H4 (cell line): Measurements from ENCODE around the gene RHOBTB1. TPM values are rescaled to one million over a fixed set of nuclear protein-coding genes. Genes with fewer than 3 reads are reported as not detected.
A peak's percentile ranks its signal among the peaks of the same experiment; 100 is the strongest.

Experiments
- DNase-seq: peaks from one replicate; pipeline ENCODE4 v3.0.0-alpha.2; 2015; ENCODE audit warnings: low spot score
- total RNA-seq: library from RNA; depleted of rRNA; stranded (reverse); fragments of >200 nt; shearing (Covaris generic); gene quantifications from 2 replicates; pipeline ENCODE4 v1.2.3, GENCODE V29; 2014; rRNA removed

Gene RHOBTB1
- total RNA-seq, 1 experiment from 2014 or later, result 41.1 TPM

GRCh38 chr10:60820093-60820754 lies 123.8 kb downstream of the RHOBTB1 start:
- DNase-seq, result peak; percentile 92

Other genes starting within 250 kb of the RHOBTB1 start
- 200 and 237 TPM in 2 replicates for gene CDK1, start 165.7 kb downstream of the RHOBTB1 start, total RNA-seq